ENCODE measurements around the gene CALM3.
"Not testable (repeated sequence)": the region's sequence is repeated elsewhere in the genome, so short reads cannot be mapped to it uniquely, and the experiment has no call there.

CALM3 gene

GRCh38 chr19:46601318-46602224 lies at the start of gene CALM3:
CALM3 (plus strand) TSS chr19:46601330; CDS start chr19:46601435, 105 bp downstream.
- DNase-seq (ENCODE audit: insufficient read length, low spot score) (no peak), FAIRE-seq (no peak)

- FAIRE-seq (no peak), DNase-seq (ENCODE audit: insufficient read length, low spot score) (no peak)
These were observed 48.2 kb upstream of the CALM3 start for GRCh38 chr19:46552891-46553290.

GRCh38 chr19:46554161-46554560 lies 47.0 kb upstream of the CALM3 start:
- FAIRE-seq = no peak
- DNase-seq (ENCODE audit: insufficient read length, low spot score) = no peak

GRCh38 chr19:46555628-46556280 lies 45.4 kb upstream of the CALM3 start:
- no peak for DNase-seq (ENCODE audit: insufficient read length, low spot score)
- no peak for FAIRE-seq

- not testable (repeated sequence) for DNase-seq (ENCODE audit: insufficient read length, low spot score); FAIRE-seq
These were observed 44.7 kb upstream of the CALM3 start for GRCh38 chr19:46556471-46556870.

- FAIRE-seq (peak; percentile 16), DNase-seq (ENCODE audit: insufficient read length, low spot score) (no peak)
These were observed 41.9 kb upstream of the CALM3 start for GRCh38 chr19:46559203-46559602.

- not testable (repeated sequence) for FAIRE-seq; DNase-seq (ENCODE audit: insufficient read length, low spot score)
These were observed 41.5 kb upstream of the CALM3 start for GRCh38 chr19:46559675-46560074.

- FAIRE-seq (no peak), DNase-seq (ENCODE audit: insufficient read length, low spot score) (no peak)
These were observed 36.4 kb upstream of the CALM3 start for GRCh38 chr19:46564701-46565100.

- no peak for FAIRE-seq
- DNase-seq (ENCODE audit: insufficient read length, low spot score) = peak; percentile 49
These were observed 29.6 kb upstream of the CALM3 start for GRCh38 chr19:46571495-46571894.

- no peak for FAIRE-seq
- no peak for DNase-seq (ENCODE audit: insufficient read length, low spot score)
These were observed 27.2 kb upstream of the CALM3 start for GRCh38 chr19:46573679-46574498.

- no peak for FAIRE-seq
- no peak for DNase-seq (ENCODE audit: insufficient read length, low spot score)
These were observed 26.6 kb upstream of the CALM3 start for GRCh38 chr19:46574533-46574932.

- FAIRE-seq (no peak), DNase-seq (ENCODE audit: insufficient read length, low spot score) (no peak)
These were observed 22.7 kb upstream of the CALM3 start for GRCh38 chr19:46578450-46578849.

GRCh38 chr19:46579361-46579879 lies 21.7 kb upstream of the CALM3 start:
- FAIRE-seq (no peak), DNase-seq (ENCODE audit: insufficient read length, low spot score) (no peak)

GRCh38 chr19:46580247-46580646 lies 20.9 kb upstream of the CALM3 start:
- FAIRE-seq = no peak
- DNase-seq (ENCODE audit: insufficient read length, low spot score) = no peak

- no peak for DNase-seq (ENCODE audit: insufficient read length, low spot score)
- FAIRE-seq = no peak
These were observed 15.6 kb upstream of the CALM3 start for GRCh38 chr19:46585539-46585938.

GRCh38 chr19:46586294-46586693 lies 14.8 kb upstream of the CALM3 start:
- DNase-seq (ENCODE audit: insufficient read length, low spot score) (no peak), FAIRE-seq (no peak)

GRCh38 chr19:46587861-46588260 lies 13.3 kb upstream of the CALM3 start:
- FAIRE-seq = no peak
- no peak for DNase-seq (ENCODE audit: insufficient read length, low spot score)

- FAIRE-seq = no peak
These were observed 9.9 kb upstream of the CALM3 start for GRCh38 chr19:46591254-46591653.

GRCh38 chr19:46591870-46592269 lies 9.3 kb upstream of the CALM3 start:
- FAIRE-seq (no peak), DNase-seq (ENCODE audit: insufficient read length, low spot score) (no peak)

More at GRCh38 chr19:46591254-46591653, 9.9 kb upstream of the CALM3 start:
- DNase-seq (ENCODE audit: insufficient read length, low spot score) = no peak

- no peak for DNase-seq (ENCODE audit: insufficient read length, low spot score)
- no peak for FAIRE-seq
These were observed 5.1 kb upstream of the CALM3 start for GRCh38 chr19:46596008-46596407.
